HG03060 (cell line): ENCODE measurements around the gene CAMTA1.
A peak's percentile ranks its signal among the peaks of the same experiment; 100 is the strongest.

Experiments used
- ATAC-seq: cut with Tn5 transposase; IDR thresholded peaks from one replicate; pipeline ENCODE4 v1.9.1; 2021; ENCODE audit warnings: low read depth, moderate number of reproducible peaks; ENCODE audit not compliant: unreplicated experiment

Gene CAMTA1

DNA sequence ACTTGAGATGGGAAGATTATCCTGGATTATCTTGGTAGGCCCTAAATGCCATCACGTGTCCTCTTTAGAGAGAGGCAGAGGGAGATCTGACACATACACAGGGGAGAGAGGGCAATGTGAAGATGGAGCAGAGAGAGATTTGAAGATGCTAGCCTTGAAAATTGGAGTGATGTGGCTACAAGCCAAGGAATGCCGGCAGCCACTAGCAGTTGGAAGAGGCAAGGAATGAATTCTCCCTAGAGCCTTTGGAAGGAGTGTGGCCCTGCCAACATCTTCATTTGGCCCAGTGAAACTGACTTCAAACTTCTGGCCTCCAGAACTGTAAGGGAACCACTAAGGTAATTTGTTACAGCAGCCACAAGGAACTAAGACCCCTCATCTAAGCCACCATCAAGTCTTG, 8.9 kb upstream of the CAMTA1 start:
- no peak for ATAC-seq

DNA sequence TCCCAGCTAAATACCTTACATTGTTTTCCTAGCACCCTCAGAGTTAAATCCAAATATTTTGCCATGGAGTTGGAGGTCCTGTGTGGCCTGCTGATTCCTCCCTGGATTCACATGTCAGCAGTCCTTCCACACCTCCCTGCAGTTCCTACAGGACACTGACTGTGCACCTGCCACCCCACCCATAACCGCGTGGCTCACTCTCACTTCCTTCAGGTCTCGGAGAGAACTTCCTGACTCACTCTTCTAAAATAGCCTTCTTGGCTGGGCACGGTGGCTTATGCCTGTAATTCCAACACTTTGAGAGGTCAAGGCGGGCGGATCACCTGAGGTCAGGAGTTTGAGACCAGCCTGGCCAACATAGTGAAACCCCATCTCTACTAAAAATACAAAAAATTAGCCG, 8.4 kb upstream of the CAMTA1 start:
- no peak for ATAC-seq

DNA sequence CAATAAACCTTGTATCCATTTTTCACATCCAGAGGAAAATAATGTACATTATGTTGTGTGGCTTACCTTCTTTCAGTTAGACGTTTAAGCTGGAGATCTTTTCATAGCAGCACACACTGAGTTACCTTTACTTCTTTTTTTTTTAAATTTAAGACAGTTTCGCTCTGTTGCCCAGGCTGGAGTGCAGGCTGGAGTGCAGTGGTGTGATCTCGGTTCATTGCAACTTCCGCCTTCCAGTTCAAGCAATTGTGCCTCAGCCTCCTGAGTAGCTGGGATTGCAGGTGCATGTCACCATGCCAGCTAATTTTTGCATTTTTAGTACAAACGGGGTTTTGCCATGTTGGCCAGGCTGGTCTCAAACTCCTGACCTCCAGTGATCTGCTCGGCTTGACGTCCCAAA, 7.4 kb upstream of the CAMTA1 start:
- ATAC-seq = no peak

DNA sequence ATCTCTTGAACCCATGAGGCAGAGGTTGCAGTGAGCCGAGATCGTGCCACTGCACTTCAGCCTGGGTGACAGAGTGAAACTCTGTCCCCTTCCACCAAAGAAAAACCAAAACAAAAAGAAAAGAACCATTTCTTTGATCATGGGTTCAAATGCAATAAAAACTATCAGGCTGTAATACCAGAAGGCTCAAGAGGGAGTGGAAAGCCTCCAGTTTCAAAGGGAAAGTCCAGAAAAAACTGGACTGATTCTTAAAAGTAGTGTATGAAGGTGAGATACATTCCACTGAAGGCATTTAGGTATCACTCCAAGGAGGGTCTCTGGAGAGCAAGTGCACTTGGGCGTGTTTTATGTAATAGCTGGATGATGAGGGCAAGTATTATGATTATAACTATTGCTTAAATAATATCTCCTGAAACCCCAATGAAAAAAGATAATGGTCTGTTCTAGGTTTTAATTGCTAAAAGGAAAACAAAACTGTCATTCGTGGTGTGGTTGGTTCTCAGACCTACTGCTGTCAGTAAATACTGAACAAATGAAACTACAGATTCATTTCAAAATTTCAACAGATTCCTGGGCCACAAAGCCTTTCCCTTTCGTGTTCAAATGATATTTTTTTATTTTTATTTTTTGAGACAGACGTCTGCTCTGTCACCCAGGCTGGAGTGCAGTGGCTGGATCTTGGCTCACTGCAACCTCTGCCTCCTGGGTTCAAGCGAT, 6.0 kb upstream of the CAMTA1 start:
- no peak for ATAC-seq

DNA sequence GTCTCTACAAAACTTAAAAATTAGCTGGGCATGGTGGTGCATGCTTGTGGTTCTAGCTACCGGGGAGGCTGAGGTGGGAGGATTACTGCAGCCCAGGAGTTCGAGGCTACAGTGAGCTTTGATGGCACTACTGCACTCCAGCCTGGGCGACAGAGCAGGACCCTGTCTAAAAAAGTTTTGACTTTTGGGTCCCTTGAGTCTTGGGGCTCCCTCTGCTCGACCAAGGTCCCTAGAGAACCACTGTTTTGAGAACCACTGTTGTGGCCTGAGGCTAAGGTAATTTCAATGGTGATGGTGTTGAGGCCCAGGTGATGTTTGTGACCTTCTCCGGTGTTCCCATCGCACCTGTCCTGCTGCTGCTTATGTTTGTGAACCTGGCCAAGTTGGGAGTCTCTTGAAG, 3.1 kb upstream of the CAMTA1 start:
- no peak for ATAC-seq

DNA sequence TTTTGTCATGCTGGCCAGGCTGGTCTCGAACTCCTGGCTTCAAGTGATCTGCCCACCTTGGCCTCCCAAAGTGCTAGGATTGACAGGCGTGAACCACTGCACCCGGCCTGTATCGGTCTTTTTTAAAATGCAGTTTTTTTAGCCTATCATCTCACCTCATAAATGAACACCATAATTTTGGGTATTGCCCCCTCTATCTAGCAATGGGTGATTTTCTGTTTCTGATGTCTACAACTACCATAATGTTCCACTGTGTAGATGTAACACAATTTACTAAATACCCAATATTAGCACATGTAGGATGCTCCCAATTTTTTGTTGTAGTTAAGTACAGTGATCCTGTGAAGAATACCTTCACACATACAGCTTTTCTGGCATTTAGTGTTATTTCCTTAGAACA, 2.0 kb upstream of the CAMTA1 start:
- no peak for ATAC-seq

DNA sequence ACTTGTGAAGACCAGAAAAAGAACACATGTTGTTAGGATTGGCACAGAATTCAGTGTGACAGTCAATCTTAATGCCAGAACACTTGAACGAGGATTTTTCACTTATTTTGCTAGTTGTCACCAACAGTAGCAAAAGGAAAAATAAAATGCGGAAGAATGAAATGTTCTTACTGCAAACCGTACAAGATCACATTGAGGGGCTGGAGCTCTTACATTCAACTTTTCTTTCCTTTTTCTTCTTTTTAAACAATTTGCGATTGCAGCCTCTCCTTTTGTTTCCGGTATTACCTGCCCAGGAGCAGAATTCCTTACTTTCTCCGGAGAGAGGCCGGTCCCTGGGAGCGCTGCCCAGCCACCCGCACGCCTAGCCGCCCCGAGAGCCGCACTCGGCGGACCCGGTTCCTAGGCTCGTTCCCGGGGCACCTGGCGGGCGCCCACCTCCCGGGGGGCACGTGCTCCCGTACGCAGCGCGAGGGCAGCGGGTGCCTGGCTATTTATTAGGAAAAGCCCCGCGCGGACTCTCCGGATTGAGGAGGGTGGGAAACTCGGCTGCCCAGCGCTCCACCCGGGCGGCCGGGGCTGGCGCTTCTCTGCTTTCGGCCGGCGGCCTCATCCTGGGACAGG, 1.2 kb upstream of the CAMTA1 start:
- ATAC-seq = peak; percentile 1

DNA sequence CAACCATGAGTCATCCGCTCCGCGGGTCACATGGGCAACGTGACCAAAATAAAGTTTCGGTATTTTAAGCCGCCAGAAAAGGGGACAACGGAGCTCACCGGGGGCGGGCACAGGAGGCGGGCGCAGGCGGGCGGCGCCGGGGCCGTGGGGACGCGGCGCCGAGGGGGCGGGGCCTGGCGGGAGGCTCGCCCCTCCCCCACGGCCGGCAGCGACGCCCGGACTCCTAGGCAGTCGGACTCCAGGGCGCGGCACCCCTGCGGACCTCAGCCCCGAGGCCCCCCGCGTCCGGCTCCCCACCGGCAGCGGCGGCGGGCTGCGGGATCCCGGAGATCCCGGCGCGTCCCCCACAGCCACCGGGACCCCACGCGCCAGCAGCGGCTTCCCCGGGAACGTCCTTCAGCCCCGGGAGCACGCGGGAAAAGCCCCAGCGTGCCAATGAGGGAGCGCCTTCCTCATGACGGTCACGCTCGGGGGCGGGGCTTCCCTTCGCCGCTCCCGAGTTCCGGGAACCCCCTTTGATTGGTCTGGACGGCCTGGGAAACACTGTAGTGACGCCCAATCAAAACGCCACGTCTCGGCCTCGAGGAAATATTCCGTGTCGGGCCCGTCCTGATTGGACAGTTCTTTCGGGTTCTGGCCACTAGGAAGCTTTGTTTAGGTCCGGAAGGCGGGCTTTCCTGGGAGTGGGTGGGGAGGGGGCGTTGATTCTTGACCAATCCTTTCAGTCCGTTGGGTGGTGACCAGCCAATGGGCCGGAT, 515 bp upstream of the CAMTA1 start:
- ATAC-seq = peak; percentile 78

DNA sequence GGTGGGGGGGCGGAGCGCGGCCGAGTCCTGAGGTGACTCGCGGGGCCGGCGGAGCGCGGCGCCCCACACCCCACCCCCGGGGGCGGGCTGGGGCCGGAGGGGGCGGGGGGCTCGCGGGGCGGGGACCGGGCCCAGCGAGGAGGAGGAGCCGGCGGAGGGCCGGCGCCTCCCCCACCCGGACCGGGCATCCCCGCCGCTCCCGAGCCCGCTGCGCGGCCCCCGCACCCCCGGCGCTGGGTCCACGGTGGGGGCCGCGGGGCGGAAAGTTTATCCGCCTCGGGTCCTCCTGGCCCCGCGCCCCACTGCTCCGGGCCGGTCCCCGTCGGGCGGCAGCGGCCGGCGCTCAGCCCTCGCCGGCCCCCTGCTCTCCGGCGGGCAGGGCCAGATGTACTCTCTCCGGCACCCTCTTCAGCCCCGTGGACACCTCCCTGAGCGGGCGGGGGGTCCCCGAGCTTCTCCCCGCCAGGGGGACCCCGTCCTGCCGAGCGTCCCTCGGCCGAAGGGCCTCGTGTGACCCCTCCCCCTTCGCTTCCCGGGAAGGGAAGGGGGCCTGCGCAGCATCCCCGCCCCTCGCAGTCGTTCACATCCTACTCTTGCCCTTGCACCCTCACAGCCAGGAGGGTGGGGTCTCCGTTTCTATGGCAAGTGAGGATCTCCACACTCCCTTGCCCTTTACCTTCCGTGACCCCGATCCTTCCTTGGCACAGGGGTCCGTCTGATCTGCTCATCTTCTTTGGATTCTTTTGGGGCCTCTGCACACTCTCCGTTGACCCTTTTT, 663 bp downstream of the CAMTA1 start:
- ATAC-seq = no peak

DNA sequence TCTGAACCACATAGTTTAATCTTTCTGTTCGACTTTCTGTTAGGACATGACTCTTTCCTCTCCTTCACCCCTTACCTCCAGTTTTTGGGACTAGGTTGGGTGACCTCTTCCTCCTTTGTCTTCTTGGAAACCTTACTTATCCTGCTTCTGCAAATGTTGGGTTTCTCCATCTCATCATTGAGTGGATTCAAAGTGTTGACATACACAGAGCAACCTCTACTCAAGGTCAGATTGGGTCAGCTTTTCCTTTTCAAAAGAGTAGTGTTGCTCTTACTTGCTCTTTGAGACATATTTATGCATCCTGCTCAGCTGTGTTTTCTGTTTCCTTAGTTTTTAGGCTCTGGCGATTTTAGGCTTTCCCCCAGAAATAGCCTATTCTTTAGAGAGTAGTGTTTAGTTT, 3.7 kb downstream of the CAMTA1 start:
- ATAC-seq = no peak

DNA sequence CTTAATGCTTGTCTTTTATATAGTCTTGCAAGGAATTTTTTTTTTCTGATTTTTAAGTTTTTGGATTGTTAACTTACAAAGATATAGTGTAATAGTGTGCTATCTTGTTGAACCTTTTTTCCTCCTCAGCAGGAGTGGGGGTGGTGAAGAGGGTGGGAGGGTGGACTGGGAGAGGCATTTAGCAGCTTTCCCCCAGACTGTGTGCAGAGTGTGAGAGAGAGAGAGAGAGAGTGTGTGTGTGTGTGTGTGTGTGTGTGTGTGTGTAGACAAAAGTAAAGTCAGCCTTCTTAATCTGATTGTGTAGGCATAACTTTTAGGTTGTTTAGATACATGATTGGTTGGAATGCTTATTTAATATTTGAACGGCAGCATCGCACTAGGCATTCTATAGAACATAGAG, 4.9 kb downstream of the CAMTA1 start:
- ATAC-seq = no peak

DNA sequence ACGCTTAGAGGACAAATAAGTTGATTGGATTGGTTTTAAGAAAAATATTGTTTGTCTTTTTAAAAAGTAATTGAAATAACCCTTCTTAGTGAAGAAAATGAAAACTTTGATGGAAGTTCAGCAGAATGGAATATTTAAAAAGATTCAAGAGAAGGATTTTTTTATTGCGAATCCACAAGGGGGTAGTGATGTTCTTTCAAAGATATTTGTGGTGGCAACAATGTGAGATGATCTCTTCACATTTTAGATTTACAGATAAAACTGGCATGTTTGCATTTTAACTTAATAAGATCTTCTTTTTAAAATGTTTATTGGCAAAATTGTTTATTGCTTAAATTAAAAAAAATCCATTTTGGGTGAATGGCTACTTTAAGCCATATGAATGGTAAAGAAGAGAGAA, 8.9 kb downstream of the CAMTA1 start:
- no peak for ATAC-seq

DNA sequence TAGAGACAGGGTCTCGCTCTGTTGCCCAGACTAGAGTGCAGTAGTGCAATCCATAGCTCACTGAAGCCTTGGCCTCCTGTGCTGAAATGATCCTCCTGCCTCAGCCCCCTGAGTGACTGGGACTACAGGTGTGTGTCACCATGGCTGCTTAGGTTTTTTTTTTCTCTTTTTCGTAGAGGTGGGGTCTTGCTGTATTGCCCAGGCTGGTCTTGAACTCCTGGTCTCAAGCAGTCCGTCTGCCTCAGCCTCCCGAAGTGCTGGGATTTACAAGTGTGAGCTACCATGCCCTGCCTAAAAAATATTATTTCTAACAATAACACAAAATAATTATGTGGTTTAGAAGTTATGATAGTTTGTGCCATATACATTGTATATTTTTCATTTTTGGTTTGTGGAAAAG, 9.9 kb downstream of the CAMTA1 start:
- no peak for ATAC-seq

DNA sequence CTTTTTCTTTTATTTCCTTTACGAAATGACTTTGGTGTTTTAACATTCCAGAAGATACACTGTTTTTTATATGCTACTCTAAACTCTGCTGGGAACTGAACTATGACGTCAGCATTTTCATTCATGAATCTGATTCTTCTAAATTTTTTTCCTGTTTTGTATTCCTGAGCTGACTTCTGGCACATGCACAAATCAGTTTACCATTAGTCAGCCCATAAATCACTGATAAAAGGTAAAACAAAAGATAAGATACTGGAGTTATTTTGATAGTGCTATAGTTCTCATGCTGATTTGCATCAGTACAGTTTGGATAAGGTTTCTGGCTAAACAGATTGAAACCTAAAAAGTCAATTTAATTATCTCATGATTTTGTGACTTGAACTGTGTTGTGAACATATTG, 10.4 kb downstream of the CAMTA1 start:
- no peak for ATAC-seq

DNA sequence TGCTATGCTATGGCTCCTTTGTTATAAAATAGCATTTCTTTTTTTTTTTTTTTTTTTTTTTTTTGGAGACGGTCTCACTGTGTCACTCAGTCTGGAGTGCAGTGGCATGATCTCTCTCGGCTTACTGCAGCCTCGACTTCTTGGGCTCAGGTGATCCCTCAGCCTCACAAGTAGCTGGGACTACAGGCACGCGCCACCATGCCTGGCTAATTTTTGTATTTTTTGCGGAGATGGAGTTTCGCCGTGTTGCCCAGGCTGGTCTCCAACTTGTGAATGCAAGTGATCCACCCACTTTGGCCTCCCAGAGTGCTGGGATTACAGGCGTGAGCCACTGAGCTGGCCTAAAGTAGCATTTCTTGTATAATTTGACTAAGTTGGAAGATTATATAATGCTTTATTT, 10.8 kb downstream of the CAMTA1 start:
- no peak for ATAC-seq

DNA sequence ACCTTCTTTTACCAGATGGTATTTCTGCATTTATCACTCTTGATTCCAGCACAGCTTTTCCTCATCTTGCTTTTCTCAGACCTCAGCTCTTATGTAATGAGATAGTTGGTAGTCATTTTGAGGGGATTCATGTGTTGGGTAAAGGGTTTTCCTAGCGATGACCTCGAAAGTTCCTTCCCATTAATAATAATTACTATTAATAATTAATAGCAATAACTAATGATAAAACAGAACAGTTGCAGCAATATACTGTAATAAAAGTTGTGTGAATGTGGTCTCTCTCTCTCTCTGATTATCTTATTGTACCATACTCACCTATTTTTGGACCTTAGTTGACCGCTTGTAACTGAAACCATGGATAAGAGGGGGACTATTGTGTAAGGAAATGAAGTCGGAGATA, 14.2 kb downstream of the CAMTA1 start:
- ATAC-seq = no peak

DNA sequence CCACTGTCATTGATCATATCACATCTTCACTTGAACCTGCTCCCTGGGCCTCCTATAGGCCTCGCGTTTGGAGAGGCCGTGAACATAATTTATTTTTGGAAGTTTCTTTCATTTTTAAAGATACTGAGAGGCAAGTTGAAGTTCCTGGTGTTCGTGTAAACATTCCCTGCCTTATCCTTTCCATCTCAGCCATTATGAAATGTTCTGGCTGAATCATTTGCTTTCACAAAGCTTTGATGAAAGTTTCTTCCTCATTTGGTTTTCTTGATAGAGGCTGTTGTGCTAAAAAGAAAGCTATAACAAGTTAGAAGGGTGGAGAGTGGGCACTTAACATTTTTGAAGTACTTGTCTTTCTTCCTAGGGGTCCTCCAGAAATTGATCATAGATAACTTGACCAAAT, 15.5 kb downstream of the CAMTA1 start:
- ATAC-seq = no peak

DNA sequence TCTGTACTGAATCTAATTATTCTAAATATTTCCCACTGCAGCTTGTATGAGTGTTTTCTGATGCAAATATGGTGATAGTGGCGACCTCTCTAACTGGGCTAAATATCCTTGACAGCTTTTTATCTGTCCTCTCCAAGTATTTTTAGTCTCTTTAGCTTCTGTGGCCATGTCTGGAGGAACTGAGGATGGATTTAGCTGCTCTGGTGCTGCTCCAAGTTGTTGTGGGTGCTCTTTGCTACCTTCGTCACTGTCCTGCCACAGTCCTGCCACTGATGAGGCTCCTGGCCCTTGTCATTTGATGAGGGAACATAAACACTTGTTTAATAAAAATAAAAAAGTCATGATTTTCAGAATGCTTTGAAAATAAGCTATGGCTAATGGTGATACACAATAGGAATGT, 15.9 kb downstream of the CAMTA1 start:
- no peak for ATAC-seq

DNA sequence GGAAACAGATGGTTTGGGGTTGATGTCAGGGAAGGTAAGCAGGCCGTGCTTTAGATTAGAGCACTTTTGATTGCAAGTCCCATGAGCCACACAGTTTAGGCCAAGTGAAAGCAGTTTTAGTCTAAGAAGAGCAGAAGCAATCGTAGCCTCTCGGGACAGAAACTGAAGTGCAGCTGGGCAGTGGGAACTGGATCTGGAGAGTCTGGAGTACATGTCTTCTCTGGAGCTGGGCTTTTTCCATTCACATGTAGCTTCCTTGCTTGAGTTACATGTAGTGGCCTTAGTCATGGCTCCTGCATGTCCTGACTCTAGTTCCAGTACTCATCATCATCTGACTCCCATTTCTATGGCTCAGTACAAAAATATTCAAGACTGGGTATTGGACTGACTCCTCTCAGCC, 16.7 kb downstream of the CAMTA1 start:
- ATAC-seq = no peak

DNA sequence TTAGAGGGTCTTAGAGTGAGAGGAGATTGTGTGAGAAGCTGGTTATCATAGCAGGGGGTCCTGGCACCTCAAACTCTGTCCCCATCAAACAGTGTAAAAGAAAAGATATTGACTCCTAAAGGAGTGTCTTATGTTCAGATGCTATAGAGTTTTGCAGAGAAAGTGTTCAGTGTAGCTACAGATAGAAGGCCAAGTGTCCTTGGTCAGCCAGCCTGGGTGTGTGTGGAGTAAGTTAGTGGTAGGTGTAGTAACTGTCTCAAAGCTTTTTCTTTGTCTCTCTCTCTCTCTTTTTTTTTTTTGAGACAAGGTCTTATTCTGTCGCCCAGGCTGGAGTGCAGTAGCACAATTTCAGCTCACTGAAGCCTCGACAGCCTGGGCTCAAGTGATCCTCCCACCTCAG, 17.2 kb downstream of the CAMTA1 start:
- ATAC-seq = no peak

DNA sequence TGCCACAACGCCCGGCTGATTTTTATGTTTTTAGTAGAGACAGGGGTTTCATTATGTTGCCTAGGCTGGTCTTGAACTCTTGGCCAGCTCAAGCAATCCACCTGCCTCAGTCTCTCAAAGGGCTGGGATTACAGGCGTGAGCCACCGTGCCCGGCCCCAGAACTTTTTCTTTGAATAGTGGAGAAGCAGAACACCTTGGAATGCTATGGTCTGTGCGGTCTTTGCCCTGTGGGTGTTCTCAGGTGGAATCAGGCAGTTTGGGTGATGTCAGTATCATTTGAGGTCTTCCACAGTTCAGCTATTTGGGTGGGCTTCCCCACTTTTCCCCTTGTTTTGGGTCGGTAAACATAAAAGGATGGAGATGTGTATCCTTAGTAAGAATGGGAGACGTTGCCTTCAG, 17.6 kb downstream of the CAMTA1 start:
- ATAC-seq = no peak
